LoVo (cell line): ENCODE measurements around the gene KIF25.

Experiments used
- DNase-seq: peaks from one replicate; pipeline ENCODE4 v3.0.0-alpha.2; 2016; ENCODE audit warnings: low spot score

Gene KIF25

GRCh38 chr6:168017629-168018028, 20.2 kb downstream of the KIF25 start:
- no peak for DNase-seq

- no peak for DNase-seq
Observed at GRCh38 chr6:168018664-168019063, 21.2 kb downstream of the KIF25 start.

GRCh38 chr6:168020242-168020641, 22.8 kb downstream of the KIF25 start:
- no peak for DNase-seq

GRCh38 chr6:168021581-168021980, 24.1 kb downstream of the KIF25 start:
- DNase-seq, result no peak

- DNase-seq, result no peak
Observed at GRCh38 chr6:168022488-168023321, 25.2 kb downstream of the KIF25 start.

GRCh38 chr6:168024951-168025510, 27.6 kb downstream of the KIF25 start:
- no peak for DNase-seq

GRCh38 chr6:168025831-168026710, 28.6 kb downstream of the KIF25 start:
- no peak for DNase-seq

GRCh38 chr6:168026925-168027324, 29.5 kb downstream of the KIF25 start:
- DNase-seq, result no peak

GRCh38 chr6:168027521-168027920, 30.1 kb downstream of the KIF25 start:
- no peak for DNase-seq

GRCh38 chr6:168028181-168028580, 30.7 kb downstream of the KIF25 start:
- DNase-seq, result no peak

- DNase-seq, result no peak
Observed at GRCh38 chr6:168029459-168030217, 32.2 kb downstream of the KIF25 start.

- no peak for DNase-seq
Observed at GRCh38 chr6:168030218-168030746, 32.8 kb downstream of the KIF25 start.

- no peak for DNase-seq
Observed at GRCh38 chr6:168030908-168031307, 33.4 kb downstream of the KIF25 start.

- no peak for DNase-seq
Observed at GRCh38 chr6:168031411-168031971, 34.0 kb downstream of the KIF25 start.

GRCh38 chr6:168032005-168032760, 34.7 kb downstream of the KIF25 start:
- no peak for DNase-seq

- DNase-seq, result no peak
Observed at GRCh38 chr6:168033791-168034190, 36.3 kb downstream of the KIF25 start.

- DNase-seq, result no peak
Observed at GRCh38 chr6:168034537-168034936, 37.1 kb downstream of the KIF25 start.

- peak; percentile 55 for DNase-seq
Observed at GRCh38 chr6:168035098-168035660, 37.7 kb downstream of the KIF25 start.

- peak; percentile 16 for DNase-seq
Observed at GRCh38 chr6:168035661-168036545, 38.4 kb downstream of the KIF25 start.
